Measurements from ENCODE around the gene NXPH4. TPM values are rescaled to one million over a fixed set of nuclear protein-coding genes. Genes with fewer than 3 reads are reported as not detected.

NXPH4 gene
- polyA plus RNA-seq, 1 donor from 2014 or later: 8.3 TPM

GRCh38 chr12:57191410-57191809 is 25.2 kb upstream of the NXPH4 start:
- H3K4me3 Mint-ChIP-seq: no peak overlapping the region
- peaks cover 0 to 1% (median 0%) of the 10 kb centered on the region in 3 donors for H3K4me1 Mint-ChIP-seq
- no peak overlapping the region for H3K27ac Mint-ChIP-seq
- no peaks in the 10 kb centered on the region for H3K9me3 Mint-ChIP-seq
- peaks cover 1% of the 10 kb centered on the region for H3K27me3 Mint-ChIP-seq
- H3K36me3 Mint-ChIP-seq: peaks cover 3% of the 10 kb centered on the region

GRCh38 chr12:57192920-57193319 is 23.7 kb upstream of the NXPH4 start:
- Mint-ChIP-seq H3K27ac (no peak overlapping the region), H3K27me3 (peaks cover 1% of the 10 kb centered on the region)

GRCh38 chr12:57193706-57194245 is 22.8 kb upstream of the NXPH4 start:
- Mint-ChIP-seq H3K36me3 (peaks cover 6% of the 10 kb centered on the region), H3K4me1 (peaks cover 0 to 1% (median 0%) of the 10 kb centered on the region in 3 donors), H3K27me3 (peaks cover 1% of the 10 kb centered on the region), H3K4me3 (no peak overlapping the region), H3K9me3 (no peaks in the 10 kb centered on the region), H3K27ac (no peak overlapping the region)

More at GRCh38 chr12:57192920-57193319, 23.7 kb upstream of the NXPH4 start:
- Mint-ChIP-seq H3K9me3 (no peaks in the 10 kb centered on the region), H3K4me1 (peaks cover 0 to 1% (median 0%) of the 10 kb centered on the region in 3 donors), H3K4me3 (no peak overlapping the region), H3K36me3 (peaks cover 4% of the 10 kb centered on the region)

- Mint-ChIP-seq H3K27ac (no peak overlapping the region), H3K9me3 (no peaks in the 10 kb centered on the region), H3K4me1 (peaks cover 0 to 1% (median 0%) of the 10 kb centered on the region in 3 donors), H3K27me3 (peaks cover 1% of the 10 kb centered on the region), H3K4me3 (no peak overlapping the region), H3K36me3 (peaks cover 6% of the 10 kb centered on the region)
These were observed 22.3 kb upstream of the NXPH4 start for GRCh38 chr12:57194253-57194652.

- peak overlapping the region in 1 of 4 donors; percentile 28 for H3K4me3 Mint-ChIP-seq
- no peak overlapping the region for H3K27ac Mint-ChIP-seq
- no peaks in the 10 kb centered on the region for H3K9me3 Mint-ChIP-seq
- H3K36me3 Mint-ChIP-seq: peaks cover 6% of the 10 kb centered on the region
- peaks cover 0 to 1% (median 0%) of the 10 kb centered on the region in 3 donors for H3K4me1 Mint-ChIP-seq
- H3K27me3 Mint-ChIP-seq: peaks cover 1% of the 10 kb centered on the region
These were observed 21.4 kb upstream of the NXPH4 start for GRCh38 chr12:57195186-57195585.

GRCh38 chr12:57195611-57196371 is 20.8 kb upstream of the NXPH4 start:
- Mint-ChIP-seq H3K36me3 (peaks cover 6% of the 10 kb centered on the region), H3K4me3 (no peak overlapping the region), H3K27ac (peak overlapping the region in 1 of 3 donors; percentile 1), H3K4me1 (peaks cover 0 to 1% (median 0%) of the 10 kb centered on the region in 3 donors), H3K9me3 (no peaks in the 10 kb centered on the region), H3K27me3 (peaks cover 1% of the 10 kb centered on the region)

- H3K27me3 Mint-ChIP-seq: peaks cover 1% of the 10 kb centered on the region
These were observed 20.2 kb upstream of the NXPH4 start for GRCh38 chr12:57196439-57196838.

GRCh38 chr12:57196956-57197355 is 19.6 kb upstream of the NXPH4 start:
- Mint-ChIP-seq H3K27ac (no peak overlapping the region), H3K4me3 (no peak overlapping the region), H3K4me1 (peaks cover 0 to 1% (median 0%) of the 10 kb centered on the region in 3 donors), H3K9me3 (no peaks in the 10 kb centered on the region), H3K36me3 (peaks cover 6% of the 10 kb centered on the region), H3K27me3 (peaks cover 1% of the 10 kb centered on the region)

More at GRCh38 chr12:57196439-57196838, 20.2 kb upstream of the NXPH4 start:
- Mint-ChIP-seq H3K27ac (peak overlapping the region in 1 of 3 donors; percentile 1), H3K4me1 (peaks cover 0 to 1% (median 0%) of the 10 kb centered on the region in 3 donors), H3K36me3 (peaks cover 6% of the 10 kb centered on the region), H3K9me3 (no peaks in the 10 kb centered on the region), H3K4me3 (no peak overlapping the region)

GRCh38 chr12:57198329-57198728 is 18.3 kb upstream of the NXPH4 start:
- no peak overlapping the region for H3K27ac Mint-ChIP-seq
- peaks cover 0 to 1% (median 0%) of the 10 kb centered on the region in 3 donors for H3K4me1 Mint-ChIP-seq

GRCh38 chr12:57199191-57199590 is 17.4 kb upstream of the NXPH4 start:
- Mint-ChIP-seq H3K4me3 (no peak overlapping the region), H3K27me3 (peaks cover 1% of the 10 kb centered on the region)

More at GRCh38 chr12:57198329-57198728, 18.3 kb upstream of the NXPH4 start:
- Mint-ChIP-seq H3K36me3 (peaks cover 6% of the 10 kb centered on the region), H3K4me3 (no peak overlapping the region), H3K9me3 (no peaks in the 10 kb centered on the region), H3K27me3 (peaks cover 1% of the 10 kb centered on the region)

GRCh38 chr12:57200497-57200896 is 16.1 kb upstream of the NXPH4 start:
- peaks cover 1% of the 10 kb centered on the region for H3K27me3 Mint-ChIP-seq
- H3K9me3 Mint-ChIP-seq: no peaks in the 10 kb centered on the region

More at GRCh38 chr12:57199191-57199590, 17.4 kb upstream of the NXPH4 start:
- Mint-ChIP-seq H3K9me3 (no peaks in the 10 kb centered on the region), H3K36me3 (peaks cover 5% of the 10 kb centered on the region), H3K27ac (no peak overlapping the region), H3K4me1 (no peaks in the 10 kb centered on the region)

GRCh38 chr12:57201219-57201618 is 15.4 kb upstream of the NXPH4 start:
- Mint-ChIP-seq H3K9me3 (no peaks in the 10 kb centered on the region), H3K27me3 (peaks cover under 1% of the 10 kb centered on the region), H3K27ac (peak overlapping the region in 1 of 3 donors; percentile 9), H3K4me1 (no peaks in the 10 kb centered on the region), H3K36me3 (peaks cover 4% of the 10 kb centered on the region), H3K4me3 (no peak overlapping the region)

More at GRCh38 chr12:57200497-57200896, 16.1 kb upstream of the NXPH4 start:
- H3K36me3 Mint-ChIP-seq: peaks cover 5% of the 10 kb centered on the region
- no peaks in the 10 kb centered on the region for H3K4me1 Mint-ChIP-seq
- no peak overlapping the region for H3K27ac Mint-ChIP-seq
- no peak overlapping the region for H3K4me3 Mint-ChIP-seq

- H3K4me3 Mint-ChIP-seq: no peak overlapping the region
- no peaks in the 10 kb centered on the region for H3K27me3 Mint-ChIP-seq
- no peaks in the 10 kb centered on the region for H3K9me3 Mint-ChIP-seq
- H3K36me3 Mint-ChIP-seq: peaks cover 2% of the 10 kb centered on the region
- H3K27ac Mint-ChIP-seq: no peak overlapping the region
- H3K4me1 Mint-ChIP-seq: no peaks in the 10 kb centered on the region
These were observed 15.0 kb upstream of the NXPH4 start for GRCh38 chr12:57201631-57202030.

GRCh38 chr12:57202321-57202720 is 14.3 kb upstream of the NXPH4 start:
- Mint-ChIP-seq H3K36me3 (peaks cover 2% of the 10 kb centered on the region), H3K9me3 (no peaks in the 10 kb centered on the region), H3K4me3 (no peak overlapping the region)

GRCh38 chr12:57203201-57203600 is 13.4 kb upstream of the NXPH4 start:
- peaks cover 2% of the 10 kb centered on the region for H3K36me3 Mint-ChIP-seq
- no peak overlapping the region for H3K4me3 Mint-ChIP-seq
- H3K27ac Mint-ChIP-seq: peak overlapping the region in 1 of 3 donors; percentile 53
- H3K4me1 Mint-ChIP-seq: no peaks in the 10 kb centered on the region
- H3K9me3 Mint-ChIP-seq: no peaks in the 10 kb centered on the region
- no peaks in the 10 kb centered on the region for H3K27me3 Mint-ChIP-seq

More at GRCh38 chr12:57202321-57202720, 14.3 kb upstream of the NXPH4 start:
- no peaks in the 10 kb centered on the region for H3K4me1 Mint-ChIP-seq
- H3K27me3 Mint-ChIP-seq: no peaks in the 10 kb centered on the region
- H3K27ac Mint-ChIP-seq: peak overlapping the region in 1 of 3 donors; percentile 31
